HCT116 (cell line): Measurements from ENCODE around the gene FBXL3.
"Not testable (repeated sequence)": the region's sequence is repeated elsewhere in the genome, so short reads cannot be mapped to it uniquely, and the experiment has no call there.

Experiments
- CEBPB ChIP-seq: IDR thresholded peaks from 2 replicates; pipeline ENCODE4 v1.6.1; 2012; ENCODE audit warnings: low read depth
- EZH2 ChIP-seq: fragments of 200-600 bp; sonication (generic); IDR thresholded peaks from 2 replicates; pipeline ENCODE4 v1.6.1; 2017; ENCODE audit warnings: antibody characterized with exemption, mixed run types
- POLR2A ChIP-seq: IDR thresholded peaks from 2 replicates; pipeline ENCODE4 v1.7.0; 2011; ENCODE audit warnings: borderline replicate concordance; ENCODE audit not compliant: insufficient read depth, insufficient read length; ENCODE audit errors: extremely low read depth
- POLR2AphosphoS5 ChIP-seq: IDR thresholded peaks from 2 replicates; pipeline ENCODE4 v1.6.1; 2011; ENCODE audit warnings: mild to moderate bottlenecking, low read depth, low read length, moderate library complexity
- YY1 ChIP-seq: IDR thresholded peaks from 2 replicates; pipeline ENCODE4 v1.6.1; 2011; ENCODE audit warnings: low read length, low read depth, moderate library complexity, mild to moderate bottlenecking; ENCODE audit not compliant: insufficient replicate concordance; ENCODE audit errors: extremely low read depth
- TF ChIP-seq, protein P1 (sequence below), 3 experiments: fragments of 200-600 bp in 1 of 3; sonication (generic) in 1 of 3; IDR thresholded peaks in 2 of 3; conservative IDR thresholded peaks in 1 of 3; 2 replicates each; pipeline ENCODE4 v1.5.1; 2012 to 2017; ENCODE audit warnings: low read depth in 2 of 3, low read length in 2 of 3, antibody characterized with exemption in 1 of 3, borderline replicate concordance in 1 of 3, control low read depth in 1 of 3, mild to moderate bottlenecking in 1 of 3, mixed read lengths in 1 of 3, mixed run types in 1 of 3, moderate library complexity in 1 of 3; ENCODE audit not compliant: insufficient read depth in 1 of 3

DNA sequence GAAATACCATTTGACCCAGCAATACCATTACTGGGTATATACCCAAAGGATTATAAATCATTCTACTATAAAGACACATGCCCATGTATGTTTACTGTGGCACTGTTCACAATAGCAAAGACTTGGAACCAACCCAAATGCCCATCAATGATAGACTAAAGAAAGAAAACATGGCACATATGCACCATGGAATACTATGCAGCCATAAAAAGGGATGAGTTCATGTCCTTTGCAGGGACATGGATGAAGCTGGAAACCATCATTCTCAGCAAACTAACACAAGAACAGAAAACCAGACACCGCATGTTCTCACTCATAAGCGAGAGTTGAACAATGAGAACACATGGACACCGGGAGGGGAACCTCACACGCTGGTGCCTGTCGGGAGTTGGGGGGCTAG lies 17.2 kb downstream of the FBXL3 start:
- not testable (repeated sequence) for TF ChIP-seq YY1, EZH2, POLR2A, POLR2AphosphoS5, CEBPB
- TF ChIP-seq, protein P1, sequence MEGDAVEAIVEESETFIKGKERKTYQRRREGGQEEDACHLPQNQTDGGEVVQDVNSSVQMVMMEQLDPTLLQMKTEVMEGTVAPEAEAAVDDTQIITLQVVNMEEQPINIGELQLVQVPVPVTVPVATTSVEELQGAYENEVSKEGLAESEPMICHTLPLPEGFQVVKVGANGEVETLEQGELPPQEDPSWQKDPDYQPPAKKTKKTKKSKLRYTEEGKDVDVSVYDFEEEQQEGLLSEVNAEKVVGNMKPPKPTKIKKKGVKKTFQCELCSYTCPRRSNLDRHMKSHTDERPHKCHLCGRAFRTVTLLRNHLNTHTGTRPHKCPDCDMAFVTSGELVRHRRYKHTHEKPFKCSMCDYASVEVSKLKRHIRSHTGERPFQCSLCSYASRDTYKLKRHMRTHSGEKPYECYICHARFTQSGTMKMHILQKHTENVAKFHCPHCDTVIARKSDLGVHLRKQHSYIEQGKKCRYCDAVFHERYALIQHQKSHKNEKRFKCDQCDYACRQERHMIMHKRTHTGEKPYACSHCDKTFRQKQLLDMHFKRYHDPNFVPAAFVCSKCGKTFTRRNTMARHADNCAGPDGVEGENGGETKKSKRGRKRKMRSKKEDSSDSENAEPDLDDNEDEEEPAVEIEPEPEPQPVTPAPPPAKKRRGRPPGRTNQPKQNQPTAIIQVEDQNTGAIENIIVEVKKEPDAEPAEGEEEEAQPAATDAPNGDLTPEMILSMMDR (IDR thresholded peaks at IDR 0.05 in 2 of 3, conservative IDR thresholded peaks at IDR 0.05 in 1 of 3; ENCODE audit: borderline replicate concordance in 1 of 3, insufficient read depth in 1 of 3, low read depth in 2 of 3, low read length in 2 of 3): not testable (repeated sequence)
